Activated T-cell treated with anti-CD3 and anti-CD28 coated beads, Interleukin-2, amount 50 U/mL, for 1 hour (primary cell): ENCODE results near the gene MEOX2.

Experiments used
- DNase-seq: peaks from one replicate; pipeline ENCODE4 v3.0.0-alpha.2; 2020

MEOX2 gene

DNA sequence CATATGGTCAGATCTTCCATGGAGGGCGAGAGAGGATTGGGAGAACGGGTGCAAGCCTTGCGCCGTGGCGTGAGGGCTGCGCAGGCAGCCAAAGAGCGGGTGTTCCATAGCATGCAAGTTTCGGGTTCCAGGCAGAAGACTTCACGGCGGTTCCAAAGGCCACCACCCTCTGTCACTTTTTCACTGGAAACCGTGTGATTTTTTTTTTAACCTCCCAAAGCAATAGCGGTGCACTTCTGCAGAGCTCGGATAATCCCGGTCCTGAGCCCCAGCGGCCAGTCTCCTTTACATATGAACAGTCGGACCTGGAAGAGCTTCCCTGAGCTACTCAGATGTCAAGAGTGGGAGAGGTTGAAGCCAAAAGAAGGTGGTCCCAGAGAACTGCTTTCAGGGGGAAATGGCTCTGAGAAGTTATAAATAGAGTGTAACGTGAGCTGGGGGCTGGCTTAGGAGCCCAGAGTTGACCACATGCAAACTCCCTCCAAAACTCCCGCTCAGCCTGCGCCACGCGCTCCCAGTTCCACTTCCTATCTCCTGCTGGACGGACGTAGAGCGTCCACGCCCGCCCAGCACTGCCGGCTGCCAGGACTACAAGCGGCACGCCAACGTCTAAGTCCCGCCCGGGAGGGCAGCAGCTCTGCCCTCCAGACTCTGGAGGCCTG, at the start of gene MEOX2:
Gene MEOX2 (minus strand): TSS at position 389 of the 662 bp plus-strand sequence. CDS start 281 bp downstream, at position 108.
- DNase-seq = no peak

DNA sequence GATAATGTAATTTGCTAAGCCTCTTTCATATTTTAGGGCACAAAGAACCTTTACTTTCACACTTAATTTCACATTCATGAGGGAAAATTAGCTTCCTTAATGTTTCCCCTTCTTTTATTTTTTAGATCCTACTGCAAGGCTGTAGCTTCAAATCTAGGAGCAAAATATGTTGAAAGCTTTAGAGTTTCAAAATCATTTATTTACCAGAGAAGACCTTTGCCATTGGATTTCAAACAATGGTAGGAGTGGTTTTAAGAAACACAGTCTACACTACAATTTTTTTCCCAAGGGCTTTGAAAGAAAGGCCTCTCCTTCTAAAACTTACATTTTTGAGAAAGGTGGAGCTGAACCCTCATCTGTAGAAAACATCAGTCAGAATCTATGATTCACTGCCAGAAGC, 43.3 kb upstream of the MEOX2 start:
- DNase-seq = no peak

DNA sequence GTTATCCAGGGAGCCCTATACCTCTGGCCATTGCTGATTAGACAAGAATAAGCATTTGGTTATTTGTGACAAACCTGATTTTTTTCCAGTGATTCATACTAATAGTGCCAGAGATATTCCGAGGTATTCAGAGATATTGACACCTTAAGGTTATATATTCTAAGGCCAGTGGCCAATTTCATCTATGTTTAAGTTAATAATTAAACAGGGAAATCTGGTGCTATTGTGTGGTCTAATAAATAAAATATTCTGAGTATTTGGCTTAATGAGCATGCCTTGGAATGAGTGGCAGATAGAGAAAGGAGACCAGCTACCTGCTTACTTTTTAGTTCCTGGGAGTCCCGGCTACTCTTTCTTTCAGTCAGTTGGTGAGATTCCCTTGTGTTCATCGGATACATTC, 38.6 kb upstream of the MEOX2 start:
- DNase-seq = no peak

DNA sequence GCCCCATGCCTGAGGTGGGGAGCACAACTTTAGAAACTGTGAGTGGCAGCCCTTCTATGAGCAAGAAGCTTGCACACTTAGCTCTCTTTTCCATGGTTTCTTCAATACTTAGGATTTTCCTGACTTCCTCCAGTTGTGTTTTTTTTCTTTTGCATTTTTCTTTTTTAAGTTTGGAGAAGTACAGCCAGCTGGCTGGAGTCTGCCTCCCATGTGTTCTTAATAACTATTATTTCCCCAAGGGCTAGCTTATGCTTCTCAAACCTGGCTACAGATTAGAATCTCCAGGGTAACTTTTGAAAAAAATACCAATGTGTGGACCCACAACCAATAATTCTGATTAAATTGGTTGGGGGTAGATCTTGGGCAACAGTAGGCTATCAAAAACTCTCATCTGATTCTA, 37.4 kb upstream of the MEOX2 start:
- no peak for DNase-seq

DNA sequence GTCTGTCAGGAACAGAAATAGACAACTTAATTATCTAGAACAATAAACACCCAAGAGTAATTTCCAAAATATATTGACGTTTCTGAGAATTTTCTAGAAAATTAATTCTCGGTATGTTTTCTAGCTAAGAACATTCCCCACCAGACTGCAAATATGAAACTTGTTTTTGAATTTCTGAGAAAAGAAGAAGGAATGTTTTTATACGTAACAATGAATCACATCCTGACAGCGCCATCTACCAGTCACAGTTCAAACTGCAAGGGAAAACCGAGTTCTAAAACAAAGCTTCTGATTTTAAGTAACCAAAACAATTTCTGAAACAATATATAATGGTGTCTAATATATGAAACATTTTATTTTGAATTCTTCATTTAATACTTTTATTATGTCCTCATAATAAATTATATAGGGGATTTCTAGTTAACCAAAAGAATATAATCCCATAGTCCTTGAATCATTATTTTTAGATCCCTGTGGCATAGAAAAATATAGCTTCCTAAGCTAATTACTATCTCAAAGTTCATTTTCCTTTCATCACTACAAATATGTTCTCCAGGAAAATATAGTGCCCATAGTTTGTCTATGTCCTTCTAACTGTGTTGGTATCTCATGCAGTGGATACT, 34.5 kb upstream of the MEOX2 start:
- no peak for DNase-seq

DNA sequence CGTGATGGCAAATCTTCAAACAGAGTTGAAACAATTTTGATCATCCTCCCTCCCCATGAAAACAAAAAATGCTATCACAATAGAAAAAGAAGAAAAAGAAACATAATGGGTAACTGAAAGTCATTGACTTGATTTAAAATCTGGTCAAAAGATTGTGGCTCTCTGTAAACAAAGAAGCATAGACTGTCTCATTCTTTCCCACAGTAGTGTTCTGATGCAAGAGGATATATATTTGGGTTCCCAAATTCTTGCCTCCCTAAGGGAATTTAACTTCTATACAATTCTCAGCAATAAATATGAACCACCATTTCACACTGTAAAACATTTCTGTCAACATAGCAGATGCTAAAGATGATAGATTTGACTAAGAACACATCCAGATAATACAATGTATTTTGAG, 32.8 kb upstream of the MEOX2 start:
- no peak for DNase-seq

DNA sequence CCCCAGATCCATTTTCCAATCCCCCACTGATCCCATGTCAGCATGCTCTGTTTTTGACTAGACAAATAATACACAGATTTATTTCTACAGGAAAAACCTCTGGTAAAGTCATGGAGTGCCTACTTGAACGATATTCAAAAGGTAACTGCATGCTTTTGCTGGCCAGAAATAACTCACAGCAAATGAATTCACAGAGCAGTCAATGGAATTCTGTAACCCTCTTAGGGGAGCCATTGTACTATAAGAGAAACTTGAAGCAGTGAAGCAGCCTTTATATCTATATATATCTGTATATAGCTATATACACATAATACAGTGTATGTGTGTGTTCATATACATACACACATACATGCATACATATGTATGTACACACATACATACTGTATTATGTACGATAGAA, 29.0 kb upstream of the MEOX2 start:
- DNase-seq = no peak

DNA sequence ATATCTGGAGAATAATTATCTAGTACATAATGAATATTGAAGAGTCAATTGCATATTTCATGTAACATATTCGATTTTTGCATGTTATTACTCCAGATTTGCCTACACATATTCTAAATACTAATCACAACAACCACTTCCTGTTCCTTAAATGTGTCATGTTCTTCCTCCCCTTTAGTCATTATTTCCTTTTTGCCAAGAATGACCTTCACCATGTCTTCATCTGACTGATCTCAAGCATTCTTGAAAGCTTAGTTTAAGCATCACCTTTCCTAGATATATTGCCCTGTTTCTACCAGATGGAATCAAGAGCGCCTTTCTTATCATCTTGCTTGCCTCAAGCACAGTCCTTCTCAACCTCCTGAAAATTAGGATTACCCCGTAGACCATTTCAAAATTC, 23.5 kb upstream of the MEOX2 start:
- no peak for DNase-seq

DNA sequence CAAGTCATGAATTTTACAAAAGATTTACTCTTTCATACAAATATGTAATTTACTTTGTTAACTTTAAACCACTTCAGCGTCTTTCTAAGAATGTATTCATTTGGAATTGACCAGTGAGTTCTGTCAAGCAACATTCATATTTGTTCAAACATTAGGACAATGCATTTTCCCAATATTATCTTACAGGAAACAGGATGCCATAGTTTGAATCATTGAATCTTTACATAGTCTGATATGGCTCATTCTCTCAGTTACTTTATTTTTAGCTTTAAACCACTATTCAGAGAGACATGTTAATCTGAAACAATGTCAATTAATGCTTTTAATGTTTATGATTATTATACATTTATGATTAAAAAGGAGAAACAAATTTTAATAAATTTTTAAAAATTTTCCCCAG, 21.1 kb upstream of the MEOX2 start:
- no peak for DNase-seq

DNA sequence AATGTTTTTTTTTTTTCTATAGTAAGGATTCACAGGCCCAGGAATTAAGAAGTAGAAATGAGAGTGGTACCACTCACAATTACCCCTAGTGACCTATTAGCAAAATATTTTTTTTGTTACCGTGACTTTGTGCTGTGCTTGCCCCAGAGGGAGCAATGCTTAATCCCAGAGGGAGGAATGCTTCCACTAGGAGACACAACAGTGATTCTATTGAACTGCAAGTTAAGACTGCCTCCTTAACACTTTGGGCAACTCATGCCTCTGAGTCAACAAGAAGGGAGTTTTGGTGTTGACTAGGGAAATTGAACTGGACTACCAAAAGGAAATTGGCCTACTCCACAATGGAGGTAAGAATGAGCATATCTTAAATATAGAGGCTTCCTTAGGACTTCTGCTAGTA, 17.2 kb upstream of the MEOX2 start:
- no peak for DNase-seq

DNA sequence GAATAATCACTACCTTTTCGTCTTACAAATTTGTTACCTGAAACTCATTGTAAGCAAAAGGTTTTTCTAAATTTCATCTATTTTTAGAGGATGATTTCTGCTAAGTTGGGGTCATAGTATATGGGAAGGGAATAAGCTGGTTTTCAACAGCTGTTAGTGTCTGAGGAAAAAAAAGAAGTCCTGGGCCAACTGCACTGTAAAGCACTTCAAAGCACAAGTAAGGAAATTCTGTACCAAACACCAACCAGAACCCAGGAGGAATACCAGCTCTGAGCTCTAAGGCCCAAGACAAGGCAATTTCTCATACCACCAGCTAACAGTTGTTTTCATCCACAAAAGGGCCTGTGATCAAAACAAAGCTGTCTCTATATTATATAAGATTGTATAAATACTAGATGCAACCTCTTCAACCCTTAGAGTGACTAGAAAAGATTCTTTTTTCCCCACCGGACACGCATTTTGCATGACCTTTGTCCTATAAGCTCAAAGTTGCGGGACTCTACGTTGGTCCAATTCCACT, 6.1 kb upstream of the MEOX2 start:
- DNase-seq = no peak

DNA sequence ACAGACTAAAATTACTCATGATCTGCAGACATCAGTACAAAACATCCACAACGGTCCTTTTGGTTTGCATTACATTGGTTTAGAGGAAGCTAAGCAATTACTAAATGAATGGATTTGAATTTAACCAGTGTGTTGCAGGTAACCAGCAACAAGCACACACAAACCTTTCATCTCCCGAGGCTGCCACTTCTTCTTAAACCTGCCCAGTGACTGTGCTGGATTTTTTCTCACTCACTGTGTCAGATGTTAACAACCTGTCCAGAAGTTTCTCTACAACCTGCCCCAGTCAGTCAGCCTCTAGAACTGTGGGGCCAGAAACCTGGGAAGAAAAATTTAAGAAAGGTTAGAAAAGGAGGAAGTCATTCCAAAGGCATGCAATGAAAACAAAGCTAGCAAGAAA, 2.4 kb upstream of the MEOX2 start:
- DNase-seq = no peak

DNA sequence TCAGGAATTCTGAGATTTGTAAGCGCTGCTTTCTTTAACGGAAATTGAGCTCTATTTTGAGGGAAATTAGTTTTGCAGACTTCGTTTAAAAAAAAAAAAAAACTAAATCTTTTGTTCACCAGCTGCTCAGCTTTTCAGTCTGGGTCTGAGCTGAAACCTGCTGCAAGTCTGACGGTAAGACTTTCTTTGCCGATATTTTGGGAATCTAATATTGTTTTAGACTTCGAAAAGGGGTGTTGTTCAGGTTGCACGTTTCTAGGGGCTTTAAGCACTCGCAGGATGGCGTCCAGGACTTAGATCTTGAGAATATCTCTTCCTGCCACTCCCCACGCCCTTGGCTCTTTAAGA, 1.8 kb upstream of the MEOX2 start:
- no peak for DNase-seq

DNA sequence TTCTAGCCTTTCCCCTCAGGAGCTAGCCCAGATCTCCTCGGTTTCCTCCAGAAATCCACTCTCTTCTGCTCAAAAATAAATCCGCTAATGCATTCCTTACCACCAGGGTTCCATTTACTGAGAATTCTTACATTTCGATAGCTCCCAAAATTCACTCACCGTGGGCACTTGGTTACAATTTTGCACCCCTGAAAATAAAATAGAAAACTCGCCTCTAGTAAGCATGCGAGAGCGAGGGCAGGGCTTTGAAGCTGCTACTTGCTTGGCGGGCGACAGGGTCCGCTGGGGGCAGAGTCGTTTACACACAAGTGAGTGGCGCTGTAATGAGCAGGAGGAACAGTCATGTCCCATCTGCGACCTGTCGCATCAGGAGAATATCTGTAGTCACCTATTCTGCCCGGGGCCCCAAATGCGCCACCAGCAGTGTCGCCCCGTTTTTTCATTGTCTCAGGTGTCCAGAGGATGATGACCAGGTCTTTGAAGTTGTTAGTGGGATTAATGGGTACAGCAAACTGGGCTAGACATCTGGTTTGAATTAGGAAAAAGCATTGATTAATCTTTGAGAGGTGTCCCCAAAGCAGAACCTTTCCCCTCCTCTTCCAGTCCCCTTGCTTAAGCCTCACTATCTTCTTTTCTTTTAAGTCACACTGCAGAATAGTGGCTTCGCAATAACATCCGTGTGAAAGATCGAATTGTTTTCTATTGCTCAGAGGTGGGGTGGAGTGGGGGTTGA, 1.2 kb upstream of the MEOX2 start:
- DNase-seq = no peak

DNA sequence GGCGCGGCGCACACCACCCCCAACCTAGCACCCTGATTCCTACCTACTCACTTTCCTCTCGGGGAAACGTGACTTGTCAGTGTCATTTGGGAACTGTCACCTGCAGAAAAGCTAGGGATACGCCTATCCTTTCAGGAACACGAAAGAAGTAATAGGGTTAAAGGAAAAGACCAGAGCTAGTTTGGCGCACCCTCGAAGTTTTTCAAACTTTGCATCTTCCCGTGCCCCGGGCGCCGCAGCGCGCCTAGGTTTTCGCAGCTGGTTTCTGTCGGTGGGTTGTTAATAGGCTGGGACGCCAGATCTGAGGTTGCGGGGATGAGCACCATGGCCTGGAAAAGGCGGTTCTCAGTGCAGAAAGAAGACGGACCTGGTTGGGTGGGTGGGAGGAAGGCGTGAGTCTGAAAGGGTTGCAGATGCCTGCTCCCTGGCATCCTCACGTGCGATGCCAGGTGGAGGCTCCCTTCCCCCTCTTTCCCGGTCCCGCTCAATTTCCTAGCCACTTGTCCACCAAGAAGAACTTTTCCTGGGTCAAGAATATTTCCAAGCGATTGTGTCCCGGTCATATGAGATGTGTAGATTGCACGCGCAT, 568 bp upstream of the MEOX2 start:
- DNase-seq = no peak

DNA sequence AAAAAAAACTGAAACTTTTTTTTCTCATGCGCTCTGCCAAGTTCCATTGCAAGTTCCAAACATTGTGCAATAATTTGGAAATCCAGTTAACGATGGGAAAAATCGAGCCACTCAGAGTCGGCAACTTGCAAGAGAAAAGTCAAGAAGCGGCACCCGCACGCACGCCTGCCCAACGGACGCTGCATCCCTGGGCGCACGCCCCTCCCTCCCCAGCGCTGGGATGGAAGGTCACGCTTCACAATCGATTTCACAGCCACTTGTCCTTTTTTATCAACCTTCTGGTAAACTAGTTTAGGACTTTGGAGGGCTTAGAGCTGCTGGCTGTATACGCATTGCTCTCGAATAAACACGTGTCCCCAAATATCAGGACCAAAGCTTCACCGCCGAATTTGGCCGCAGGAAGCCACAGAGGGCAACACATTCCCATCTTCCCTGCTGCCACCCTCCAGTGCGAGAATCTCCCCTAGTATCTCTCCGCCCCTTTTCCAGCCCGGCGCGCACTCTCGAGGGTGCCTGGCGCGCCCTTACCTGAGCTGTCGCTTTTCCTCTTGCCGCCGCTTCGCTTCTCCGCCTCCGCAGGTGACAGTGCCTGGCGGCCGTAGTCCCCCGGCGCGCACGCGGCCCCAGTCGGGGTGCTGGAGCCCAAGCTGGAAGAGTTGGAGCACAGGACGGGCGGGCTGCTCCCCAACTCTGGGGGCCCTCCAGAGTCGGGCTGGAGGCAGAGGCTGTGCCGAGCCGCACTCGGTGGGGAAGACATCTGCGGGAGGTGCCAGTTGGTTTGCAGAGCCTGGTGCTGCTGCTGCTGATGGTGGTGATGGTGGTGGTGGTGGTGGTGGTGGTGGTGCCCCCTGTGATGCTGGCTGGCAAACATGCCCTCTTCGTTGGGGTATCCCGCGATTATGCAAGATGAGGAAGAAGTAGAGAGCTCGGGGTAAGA, 857 bp downstream of the MEOX2 start:
- DNase-seq = no peak

DNA sequence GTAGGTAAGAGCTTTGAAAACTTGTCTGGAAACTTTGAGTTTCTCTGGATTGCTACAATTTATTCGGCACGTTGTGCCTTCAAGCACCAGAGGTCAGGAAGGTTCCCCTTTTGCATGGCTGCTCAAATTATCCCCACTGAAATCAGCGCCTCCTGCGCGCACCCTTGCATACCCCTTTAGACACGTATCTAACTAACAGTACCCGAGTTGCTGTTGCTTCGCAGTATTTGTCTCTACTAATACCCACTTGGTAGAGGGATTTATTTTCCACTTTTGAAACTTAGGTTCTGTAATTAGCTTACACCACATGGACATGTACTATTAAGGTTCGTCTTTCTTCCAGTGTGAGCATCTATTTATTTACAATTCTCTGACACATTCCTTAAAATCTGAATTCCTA, 1.6 kb downstream of the MEOX2 start:
- DNase-seq = no peak

DNA sequence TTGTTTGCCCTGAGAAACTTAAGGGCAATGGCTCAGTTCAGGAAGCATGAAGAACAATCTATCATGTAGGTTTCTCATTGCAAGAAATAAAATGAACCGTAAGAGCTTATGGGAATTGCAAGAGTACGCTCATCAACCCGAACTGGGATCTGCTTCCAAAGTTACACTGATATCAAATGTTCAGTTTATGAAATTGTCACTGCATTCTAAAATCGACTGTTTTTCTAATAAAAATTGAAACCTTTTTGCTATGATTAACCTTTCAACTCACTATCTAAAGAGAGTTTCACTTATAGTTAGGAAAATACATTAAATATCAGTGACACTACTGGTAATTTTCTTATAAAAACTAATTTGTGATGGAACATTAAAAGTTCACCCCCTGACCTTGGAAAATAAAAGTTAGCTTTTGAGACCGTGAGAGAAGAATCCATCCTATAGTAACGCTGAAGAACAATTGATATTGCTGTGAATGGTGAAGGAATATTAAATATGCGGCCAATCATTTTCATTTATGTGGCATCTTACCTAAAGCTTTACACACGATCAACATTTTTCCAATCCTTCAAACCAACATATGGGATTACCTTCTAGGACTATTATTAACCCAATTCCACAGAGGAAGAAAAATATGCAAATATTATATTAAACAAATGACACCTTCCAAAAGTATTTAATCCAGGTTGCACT, 2.2 kb downstream of the MEOX2 start:
- no peak for DNase-seq

DNA sequence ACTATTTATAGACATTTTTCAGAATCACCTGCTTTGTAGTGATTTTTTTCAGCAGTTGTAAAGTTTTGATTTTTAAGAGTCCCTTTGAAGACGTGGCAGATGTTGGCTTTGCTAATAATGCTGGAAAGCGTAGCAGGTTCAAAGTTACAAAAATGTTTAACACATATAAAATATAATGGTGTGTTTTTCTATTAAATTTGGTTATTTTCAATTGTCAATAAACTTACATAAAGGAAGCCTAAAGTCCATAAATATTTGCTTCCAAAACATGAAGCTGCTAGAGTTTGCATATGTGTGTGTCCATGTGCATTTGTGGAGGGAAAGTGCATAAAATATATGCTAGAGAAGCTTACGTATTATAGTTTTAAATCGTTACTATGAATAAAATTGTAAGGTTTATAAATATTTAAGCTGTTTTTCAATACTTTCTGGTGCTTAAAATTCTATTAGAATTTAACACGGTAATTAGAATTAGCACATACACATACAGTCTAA, 3.7 kb downstream of the MEOX2 start:
- DNase-seq = no peak

DNA sequence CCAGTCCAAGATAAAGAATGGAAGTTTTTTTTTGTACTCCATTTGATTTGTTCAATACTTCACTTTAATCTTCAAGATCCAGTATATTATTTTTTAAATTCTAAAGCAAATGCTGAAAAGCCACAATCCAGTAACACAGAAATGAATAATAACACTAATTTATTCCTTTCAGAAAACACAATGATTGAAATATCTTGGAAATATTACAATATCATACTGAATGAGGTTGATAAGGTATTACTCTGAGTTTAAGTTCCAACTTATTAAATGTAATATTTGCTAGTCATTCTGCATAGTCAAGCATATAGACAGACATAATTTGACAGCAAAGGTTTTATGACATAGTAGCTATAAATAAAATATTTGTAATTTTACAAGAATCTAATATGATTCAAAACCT, 4.4 kb downstream of the MEOX2 start:
- DNase-seq = no peak

DNA sequence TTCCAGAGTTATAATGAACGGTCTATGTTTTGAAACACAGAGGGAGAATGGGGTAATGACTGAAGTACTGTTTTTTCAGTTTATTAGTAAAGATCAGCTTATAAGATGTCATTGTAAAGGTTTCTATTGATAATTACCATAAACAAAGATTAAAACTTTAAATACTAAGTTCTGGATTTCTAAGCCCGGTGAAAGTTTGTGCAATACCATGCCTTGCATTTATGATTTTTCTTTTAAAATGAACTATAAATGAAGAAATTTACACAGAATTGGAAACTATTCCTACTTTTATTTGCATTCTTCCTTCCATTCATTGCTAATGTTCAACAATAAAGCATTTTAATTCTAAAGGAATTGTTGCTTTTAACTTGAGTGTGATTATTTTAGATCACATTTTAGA, 4.9 kb downstream of the MEOX2 start:
- DNase-seq = no peak

DNA sequence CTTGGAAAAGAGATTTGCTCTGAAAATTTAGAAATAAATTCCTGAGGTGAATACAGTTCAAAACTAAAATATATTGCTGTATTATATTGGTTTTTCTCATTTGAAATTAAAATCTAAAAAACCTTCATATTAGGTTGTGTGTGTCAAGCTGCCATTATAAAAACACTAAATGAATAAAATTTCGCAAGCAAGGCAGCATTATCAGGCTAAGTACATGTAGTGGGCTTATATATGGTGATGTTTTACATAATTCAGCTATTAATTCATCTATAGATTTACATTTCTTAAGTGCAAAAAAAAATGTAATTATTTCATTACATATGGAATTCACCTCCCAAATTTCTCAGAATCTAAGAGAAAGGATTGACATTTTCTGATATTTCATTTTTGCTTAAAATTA, 5.3 kb downstream of the MEOX2 start:
- DNase-seq = no peak
